SK-MEL-5 (cell line): Measurements from ENCODE around the gene EPB41L5. TPM values are rescaled to one million over a fixed set of nuclear protein-coding genes. Genes with fewer than 3 reads are reported as not detected.
"Not testable (repeated sequence)": the region's sequence is repeated elsewhere in the genome, so short reads cannot be mapped to it uniquely, and the experiment has no call there.

Source experiments
- DNase-seq: peaks from one replicate; pipeline ENCODE4 v3.0.0-alpha.2; 2016; ENCODE audit warnings: low read depth, low spot score
- in situ Hi-C: cut with HindIII; loops from 2 replicates; pipeline ENCODE4 v1.10.0; 2016; ENCODE audit warnings: low sequenced_read_pairs, high pct_unique_total_duplicates, low pct_unique_long_range_greater_than_20kb
- total RNA-seq: library from RNA; depleted of rRNA; stranded (reverse); fragments of >200 nt; shearing (Covaris generic); gene quantifications from 2 replicates; pipeline ENCODE4 v1.2.3, GENCODE V29; 2014

EPB41L5 gene
- total RNA-seq, 1 experiment from 2014 or later, result 7.1 TPM

DNA sequence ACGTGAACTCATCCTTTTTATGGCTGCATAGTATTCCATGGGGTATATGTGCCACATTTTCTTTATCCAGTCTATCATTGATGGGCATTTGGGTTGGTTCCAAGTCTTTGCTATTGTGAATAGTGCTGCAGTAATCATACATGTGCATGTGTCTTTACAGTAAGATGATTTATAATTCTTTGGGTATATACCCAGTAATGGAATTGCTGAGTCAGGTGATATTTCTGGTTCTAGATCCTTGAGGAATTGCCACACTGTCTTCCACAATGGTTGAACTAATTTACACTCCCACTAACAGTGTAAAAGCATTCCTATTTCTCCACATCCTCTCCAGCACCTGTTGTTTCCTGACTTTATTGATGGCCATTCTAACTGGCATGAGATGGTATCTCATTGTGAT is 9.6 kb downstream of the EPB41L5 start:
- in situ Hi-C loops, DNase-seq: not testable (repeated sequence)

- no peak for DNase-seq
- in situ Hi-C loops, result no loop called here
Observed at GRCh38 chr2:120026890-120027289, 14.0 kb downstream of the EPB41L5 start.

- in situ Hi-C loops, result no loop called here
- no peak for DNase-seq
Observed at GRCh38 chr2:120028795-120029194, 15.9 kb downstream of the EPB41L5 start.

DNA sequence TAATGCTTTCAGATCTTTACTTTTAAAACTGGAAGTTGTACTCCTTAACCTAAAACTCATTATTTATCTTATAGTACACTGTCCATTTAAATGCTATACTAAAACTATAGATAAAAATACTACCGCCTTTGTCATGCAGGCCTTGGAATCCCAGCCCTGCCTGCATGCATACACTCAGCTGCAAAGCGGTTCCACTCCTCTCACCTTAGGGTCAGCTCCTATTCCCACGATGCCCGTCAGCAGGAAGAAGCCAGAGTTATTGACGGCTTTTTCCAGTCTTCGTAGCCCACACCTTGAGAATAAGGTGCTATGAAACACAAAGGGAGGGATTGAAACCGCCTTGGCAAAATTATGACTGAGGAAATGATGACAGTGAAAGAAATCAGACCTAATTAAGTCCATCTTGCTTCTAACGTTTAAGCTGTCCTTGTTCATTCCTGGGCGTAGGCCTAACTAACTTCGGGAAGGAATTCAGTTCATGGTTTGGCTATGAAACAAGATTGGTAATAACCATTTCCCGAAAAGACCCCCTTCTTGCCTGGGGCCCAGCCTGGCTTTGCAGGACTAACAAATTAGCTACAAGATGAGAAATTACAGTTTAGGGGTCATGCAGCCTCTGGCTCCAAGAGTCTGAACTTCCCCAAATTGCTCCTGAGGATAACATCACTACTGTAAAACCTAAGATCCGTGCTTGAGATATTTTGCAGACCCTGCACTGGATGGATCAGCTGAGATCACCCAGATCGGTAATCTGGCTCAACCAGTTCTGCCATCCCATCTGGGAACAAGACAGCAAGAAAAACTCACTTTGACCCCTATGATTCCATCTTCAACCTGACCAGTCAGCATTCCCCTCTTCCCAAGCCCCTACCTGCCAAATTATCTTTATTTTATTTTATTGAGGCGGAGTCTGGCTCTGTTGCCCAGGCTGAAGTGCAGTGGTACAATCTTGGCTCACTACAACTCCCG is 17.1 kb downstream of the EPB41L5 start:
- no peak for DNase-seq
- in situ Hi-C loops, result no loop called here

DNA sequence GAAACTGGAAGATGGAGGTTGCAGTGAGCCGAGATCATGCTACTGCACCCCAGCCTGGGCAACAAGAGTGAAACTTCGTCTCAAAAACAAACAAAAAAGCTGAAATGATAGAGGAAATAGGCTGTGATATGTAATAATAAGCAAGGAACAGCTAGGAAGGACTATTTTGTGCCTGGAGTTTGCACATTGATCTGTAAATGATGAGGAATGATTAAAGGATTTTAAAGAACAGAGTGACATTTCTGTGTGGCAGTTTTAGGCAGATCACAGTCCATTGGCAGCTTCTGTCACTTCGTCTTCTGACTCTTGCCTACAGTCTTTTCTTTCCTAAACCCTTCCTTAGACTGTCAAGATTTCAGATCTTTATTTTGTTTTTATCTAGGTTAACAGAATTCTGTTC is 19.4 kb downstream of the EPB41L5 start:
- no peak for DNase-seq
- in situ Hi-C loops, result no loop called here

GRCh38 chr2:120034027-120034426 is 21.1 kb downstream of the EPB41L5 start:
- in situ Hi-C loops, result no loop called here

DNA sequence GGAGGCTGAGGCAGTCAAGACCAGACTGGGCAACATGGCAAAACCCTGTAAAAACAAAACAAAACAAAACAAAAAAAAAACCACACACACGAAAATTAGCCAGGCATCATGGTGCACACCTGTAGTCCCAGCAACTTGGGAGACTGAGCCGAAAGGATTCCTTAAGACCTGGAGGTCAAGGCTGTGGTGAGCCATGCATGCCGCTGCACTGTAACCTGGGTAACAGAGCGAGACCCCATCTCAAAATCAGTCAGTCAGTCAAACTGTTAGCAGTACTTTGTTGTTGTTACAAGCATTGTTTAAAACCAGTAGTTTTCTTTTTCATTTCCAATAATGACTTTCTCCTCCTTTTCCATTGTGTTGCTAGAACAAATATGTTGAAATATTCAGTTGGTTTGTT is 21.7 kb downstream of the EPB41L5 start:
- in situ Hi-C loops, result no loop called here
- no peak for DNase-seq

More at GRCh38 chr2:120034027-120034426, 21.1 kb downstream of the EPB41L5 start:
- no peak for DNase-seq

DNA sequence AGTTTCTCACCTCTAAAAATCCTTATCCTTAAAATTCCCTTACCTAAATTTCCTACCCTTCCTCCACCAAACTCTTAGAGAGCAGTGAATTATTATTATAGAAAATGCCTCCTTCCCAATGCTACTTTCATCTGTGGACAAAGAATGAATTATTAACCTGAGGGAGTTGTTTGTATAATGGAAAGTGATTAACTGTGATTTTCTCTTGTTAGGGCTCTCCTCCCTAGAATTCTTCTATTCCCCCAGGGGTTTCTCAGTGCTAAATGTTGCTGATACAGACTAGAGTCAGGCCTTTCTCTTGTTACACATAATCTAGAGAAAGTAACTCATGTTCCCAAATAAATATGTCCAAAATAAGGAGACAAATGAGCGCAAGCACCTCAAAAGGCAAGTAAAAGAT is 23.3 kb downstream of the EPB41L5 start:
- in situ Hi-C loops, result no loop called here
- no peak for DNase-seq

DNA sequence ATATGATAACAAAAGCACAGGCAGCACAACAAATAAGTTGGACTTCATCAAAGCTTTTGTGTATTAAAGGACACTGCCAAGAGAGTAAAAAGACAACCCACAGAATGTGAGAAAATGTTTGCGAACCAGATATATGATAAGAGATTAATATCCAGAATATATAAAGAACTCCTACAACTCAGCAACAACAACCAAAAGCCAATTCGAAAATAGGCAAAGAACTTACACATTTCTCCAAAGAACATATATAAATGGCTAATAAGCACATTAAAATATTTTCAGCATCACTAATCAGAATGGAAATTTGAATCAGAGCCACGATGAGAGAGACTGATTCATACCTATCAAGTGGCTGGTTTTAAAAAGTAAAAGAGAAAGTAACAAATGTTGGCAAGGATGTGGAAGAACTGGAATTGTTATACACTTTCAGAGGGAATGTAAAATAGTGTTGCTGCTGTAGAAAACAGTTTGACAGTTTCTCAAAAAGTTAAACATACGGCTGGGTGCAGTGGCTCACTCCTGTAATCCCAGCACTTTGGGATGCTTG is 25.2 kb downstream of the EPB41L5 start:
- in situ Hi-C loops, result no loop called here
- no peak for DNase-seq

- DNase-seq, result no peak
- in situ Hi-C loops, result no loop called here
Observed at GRCh38 chr2:120042359-120042758, 29.5 kb downstream of the EPB41L5 start.

DNA sequence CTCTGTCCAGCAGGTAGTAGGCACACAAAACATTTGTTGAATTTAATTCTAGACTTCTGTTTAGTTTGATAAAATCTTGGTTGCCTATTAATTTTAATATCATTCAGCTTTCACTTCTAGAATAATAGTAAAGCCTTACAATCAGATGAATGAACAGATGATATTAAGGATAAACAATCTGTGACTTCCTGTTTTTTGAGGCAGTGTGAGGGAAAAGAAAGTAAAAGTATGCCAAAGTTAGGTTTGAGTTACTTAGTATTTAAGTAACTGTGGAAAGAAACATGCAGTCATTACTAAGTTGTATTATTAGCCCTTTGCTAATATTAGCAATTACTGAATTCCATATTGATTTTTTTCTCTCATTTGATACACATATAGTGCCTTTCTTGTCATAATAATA is 31.5 kb downstream of the EPB41L5 start:
- DNase-seq, result no peak
- in situ Hi-C loops, result no loop called here

GRCh38 chr2:120045775-120046174 is 32.9 kb downstream of the EPB41L5 start:
- DNase-seq, in situ Hi-C loops: not testable (repeated sequence)

DNA sequence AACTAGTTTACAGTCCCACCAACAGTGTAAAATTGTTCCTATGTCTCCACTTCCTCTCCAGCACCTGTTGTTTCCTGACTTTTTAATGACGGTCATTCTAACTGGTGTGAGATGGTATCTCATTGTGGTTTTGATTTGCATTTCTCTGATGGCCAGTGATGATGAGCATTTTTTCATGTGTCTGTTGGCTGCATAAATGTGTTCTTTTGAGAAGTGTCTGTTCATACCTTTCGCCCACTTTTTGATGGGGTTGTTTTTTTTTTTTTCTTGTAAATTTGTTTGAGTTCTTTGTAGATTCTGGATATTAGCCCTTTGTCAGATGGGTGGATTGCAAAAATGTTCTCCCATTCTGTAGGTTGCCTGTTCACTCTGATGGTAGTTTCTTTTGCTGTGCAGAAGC is 33.4 kb downstream of the EPB41L5 start:
- in situ Hi-C loops, DNase-seq: not testable (repeated sequence)

DNA sequence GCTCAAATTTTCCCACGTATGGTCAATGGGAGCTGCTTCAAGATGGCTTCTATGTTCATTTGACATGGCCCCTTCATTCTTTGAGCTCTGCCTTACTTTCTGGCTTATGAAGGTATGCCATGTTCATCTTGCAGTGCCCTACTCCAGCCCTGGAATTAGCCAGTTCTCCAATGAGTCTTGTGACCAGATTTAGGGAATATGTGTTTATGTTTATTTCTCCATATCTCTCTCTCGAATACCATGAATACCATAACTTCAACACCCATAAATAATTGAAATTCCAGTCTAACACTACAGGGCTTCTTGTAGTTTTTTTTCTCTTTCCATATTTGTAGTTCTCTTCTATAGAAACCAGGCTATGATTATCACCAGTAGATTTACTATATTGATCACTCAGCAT is 39.7 kb downstream of the EPB41L5 start:
- DNase-seq, result no peak
- in situ Hi-C loops, result no loop called here

DNA sequence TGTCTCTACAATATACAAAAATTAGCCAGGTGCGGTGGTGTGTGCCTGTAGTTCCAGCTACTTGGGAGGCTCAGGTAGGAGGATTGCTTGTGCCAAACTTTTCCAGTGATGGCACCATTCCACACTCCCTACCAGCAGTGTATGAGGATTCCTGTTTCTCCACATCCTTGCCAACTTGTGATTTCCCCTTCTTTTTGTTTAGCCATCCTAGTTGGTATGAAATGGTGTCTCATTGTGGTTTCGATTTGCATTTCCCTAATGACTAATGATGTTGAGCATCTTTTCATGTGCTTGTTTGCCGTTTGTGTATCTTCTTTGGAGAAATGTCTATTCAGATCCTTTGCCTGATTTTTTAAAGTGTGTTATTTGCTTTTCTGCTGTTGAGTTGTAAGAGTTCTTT is 41.0 kb downstream of the EPB41L5 start:
- in situ Hi-C loops, result no loop called here
- DNase-seq, result no peak

DNA sequence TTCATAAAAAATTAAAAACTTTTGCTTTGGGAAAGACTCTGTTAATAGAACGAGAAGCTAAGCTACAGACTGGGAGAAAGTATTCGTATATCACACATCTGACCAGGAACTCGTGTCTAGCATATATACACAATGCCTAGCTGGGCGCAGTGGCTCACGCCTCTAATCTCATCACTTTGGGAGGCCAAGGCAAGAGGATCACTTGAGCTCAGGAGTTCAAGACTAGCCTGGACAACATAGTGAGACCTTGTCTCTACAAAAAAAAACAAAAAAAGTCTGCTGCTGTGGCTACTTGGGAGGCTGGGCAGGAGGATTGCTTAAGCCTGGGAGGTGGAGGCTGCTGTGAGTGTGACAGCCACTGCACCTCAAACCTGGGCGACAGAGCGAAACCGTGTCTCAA is 46.6 kb downstream of the EPB41L5 start:
- DNase-seq, result no peak
- in situ Hi-C loops, result no loop called here

- in situ Hi-C loops, result no loop called here
- DNase-seq, result no peak
Observed at GRCh38 chr2:120060088-120060623, 47.3 kb downstream of the EPB41L5 start.

DNA sequence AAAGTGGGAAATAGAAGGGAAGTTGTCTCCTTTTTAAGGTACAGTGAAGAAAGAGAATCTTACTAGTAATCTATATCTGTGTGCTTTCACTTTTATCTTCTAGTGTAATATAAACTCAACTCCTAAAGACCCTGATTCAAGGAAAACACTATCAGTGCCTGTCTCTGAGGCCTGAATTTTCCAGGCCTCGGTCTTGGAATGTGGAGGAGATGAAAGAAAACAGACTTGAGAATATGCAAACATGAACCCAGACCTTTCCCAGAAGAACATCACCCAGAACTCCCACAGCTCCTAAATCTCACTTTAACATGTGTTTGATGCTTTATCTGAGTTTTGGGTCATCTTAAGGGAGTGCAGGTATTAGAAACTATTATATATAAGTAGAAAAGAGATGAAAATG is 51.8 kb downstream of the EPB41L5 start:
- in situ Hi-C loops, result no loop called here
- DNase-seq, result no peak
